GM10248 (cell line): ENCODE measurements around the gene MMP2.

Source experiments
- CTCF ChIA-PET: fragments of 300-600 bp; sonication (Branson Sonifier 250); formaldehyde crosslinking; extraction: SDS; loops from one replicate; lab custom pipeline; 2021; ENCODE audit warnings: antibody characterized with exemption; lab: Yijun Ruan, JAX
- POLR2A ChIA-PET: fragments of 350-650 bp; sonication (Branson Sonifier 250); formaldehyde crosslinking; extraction: SDS; loops from one replicate; lab custom pipeline; 2020; ENCODE audit warnings: antibody characterized with exemption; lab: Yijun Ruan, JAX
- DNase-seq: peaks from one replicate; pipeline ENCODE4 v3.0.0; 2012; ENCODE audit errors: extremely low spot score
- CTCF ChIP-seq: IDR thresholded peaks from 2 replicates; pipeline ENCODE4 v1.5.1; 2012; ENCODE audit warnings: mild to moderate bottlenecking, low read depth; ENCODE audit errors: extremely low read depth, missing control alignments, control extremely low read depth

The MMP2 gene

GRCh38 chr16:55540221-55540620 lies 61.2 kb downstream of the MMP2 start:
- POLR2A ChIA-PET: no interaction called here
- DNase-seq: no peak
- TF ChIP-seq CTCF: no peak
- CTCF ChIA-PET: no interaction called here

- POLR2A ChIA-PET: no interaction called here
- no peak for DNase-seq
- CTCF ChIA-PET: interaction anchor here (1.0 kb wide), 1 partner anchor 78 kb away, joined by 4 read pairs; no protein-coding TSS in a partner anchor
- no peak for TF ChIP-seq CTCF
These were observed 63.6 kb downstream of the MMP2 start for GRCh38 chr16:55542459-55543082.

GRCh38 chr16:55543472-55543871 lies 64.5 kb downstream of the MMP2 start:
- no peak for TF ChIP-seq CTCF
- ChIA-PET POLR2A (no interaction called here), CTCF (interaction anchor here (0.9 to 2.5 kb wide), 2 partner anchors 79 to 83 kb away, joined by 3 to 14 read pairs; no protein-coding TSS in a partner anchor)
- DNase-seq: no peak

- ChIA-PET CTCF (no interaction called here), POLR2A (no interaction called here)
- no peak for DNase-seq
- TF ChIP-seq CTCF: no peak
These were observed 73.6 kb downstream of the MMP2 start for GRCh38 chr16:55552621-55553020.

- CTCF ChIA-PET: no interaction called here
- POLR2A ChIA-PET: no interaction called here
- TF ChIP-seq CTCF: no peak
- DNase-seq: no peak
These were observed 76.4 kb downstream of the MMP2 start for GRCh38 chr16:55555436-55555835.
